ENCODE measurements around the gene PROM1. TPM values are rescaled to one million over a fixed set of nuclear protein-coding genes. Genes with fewer than 3 reads are reported as not detected.

Gene PROM1
- total and polyA plus RNA-seq, 7 donors, result 1.8 to 29.1 (median 4.4) TPM

DNA sequence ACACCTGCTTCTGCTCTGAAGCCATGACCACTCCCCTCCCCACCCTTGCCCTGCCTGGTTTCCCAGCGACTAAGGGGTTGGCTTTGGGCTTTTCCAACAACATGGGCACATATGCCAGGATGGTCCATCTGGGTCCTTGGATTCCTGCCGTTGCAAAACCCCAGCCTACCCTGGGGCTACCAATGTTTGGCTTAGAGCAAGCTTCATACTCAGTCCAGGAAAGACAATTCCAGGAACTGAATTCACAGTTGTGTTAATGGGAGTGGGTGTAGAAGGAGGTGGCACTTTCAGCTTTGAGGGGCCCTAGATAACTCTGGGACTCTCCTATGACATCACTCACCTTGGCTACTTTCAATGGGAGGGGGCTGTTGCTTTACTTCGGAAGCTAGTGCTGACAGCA is 154.3 kb downstream of the PROM1 start:
- Histone ChIP-seq H3K27ac (no peak overlapping the region), H3K36me3 (no peaks in the 10 kb centered on the region), H3K27me3 (no peaks in the 10 kb centered on the region), H3K4me3 (no peak overlapping the region), H3K9me3 (no peaks in the 10 kb centered on the region), H3K4me1 (no peaks in the 10 kb centered on the region)
- no peak for DNase-seq
- TF ChIP-seq POLR2A (IDR thresholded peaks at IDR 0.05) (no peak), POLR2AphosphoS5 (IDR thresholded peaks at IDR 0.05) (no peak)
- intact Hi-C loops (cut with DNase I), result no loop called here
- 53 to 68% methylated on average over 3 of the region's 3 CpGs for WGBS, 2 donors

DNA sequence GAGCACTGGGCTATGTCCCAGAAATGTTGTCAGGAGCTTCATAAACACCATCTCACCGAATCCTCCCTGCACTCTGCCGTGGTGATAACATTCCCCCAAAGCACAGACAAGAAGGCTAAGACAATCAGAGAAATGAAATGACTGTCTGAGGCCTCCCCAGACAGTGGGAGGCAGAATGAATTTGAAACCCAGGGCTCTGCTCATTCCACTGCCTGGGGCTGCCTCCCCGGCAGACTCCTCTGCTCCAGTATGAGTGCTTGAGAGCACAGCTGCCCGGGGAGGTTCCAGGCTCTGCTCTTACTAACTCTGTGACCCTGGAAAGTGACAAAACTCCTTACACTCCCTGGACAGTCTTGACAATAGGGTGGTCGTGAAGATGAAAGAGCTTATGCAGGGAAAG is 154.9 kb downstream of the PROM1 start:
- TF ChIP-seq POLR2A (IDR thresholded peaks at IDR 0.05) (no peak), EP300 (IDR thresholded peaks at IDR 0.05) (no peak), POLR2AphosphoS5 (IDR thresholded peaks at IDR 0.05) (no peak)
- TF ChIP-seq, protein P1, sequence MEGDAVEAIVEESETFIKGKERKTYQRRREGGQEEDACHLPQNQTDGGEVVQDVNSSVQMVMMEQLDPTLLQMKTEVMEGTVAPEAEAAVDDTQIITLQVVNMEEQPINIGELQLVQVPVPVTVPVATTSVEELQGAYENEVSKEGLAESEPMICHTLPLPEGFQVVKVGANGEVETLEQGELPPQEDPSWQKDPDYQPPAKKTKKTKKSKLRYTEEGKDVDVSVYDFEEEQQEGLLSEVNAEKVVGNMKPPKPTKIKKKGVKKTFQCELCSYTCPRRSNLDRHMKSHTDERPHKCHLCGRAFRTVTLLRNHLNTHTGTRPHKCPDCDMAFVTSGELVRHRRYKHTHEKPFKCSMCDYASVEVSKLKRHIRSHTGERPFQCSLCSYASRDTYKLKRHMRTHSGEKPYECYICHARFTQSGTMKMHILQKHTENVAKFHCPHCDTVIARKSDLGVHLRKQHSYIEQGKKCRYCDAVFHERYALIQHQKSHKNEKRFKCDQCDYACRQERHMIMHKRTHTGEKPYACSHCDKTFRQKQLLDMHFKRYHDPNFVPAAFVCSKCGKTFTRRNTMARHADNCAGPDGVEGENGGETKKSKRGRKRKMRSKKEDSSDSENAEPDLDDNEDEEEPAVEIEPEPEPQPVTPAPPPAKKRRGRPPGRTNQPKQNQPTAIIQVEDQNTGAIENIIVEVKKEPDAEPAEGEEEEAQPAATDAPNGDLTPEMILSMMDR (IDR thresholded peaks at IDR 0.05), result no peak
- no peak for DNase-seq
- 85 to 90% methylated on average over 5 of the region's 5 CpGs for WGBS, 2 donors
- no peak overlapping the region for H3K4me3 ChIP-seq
- H3K4me1 ChIP-seq, result no peaks in the 10 kb centered on the region
- no peaks in the 10 kb centered on the region for H3K27me3 ChIP-seq
- H3K36me3 ChIP-seq, result no peaks in the 10 kb centered on the region
- H3K9me3 ChIP-seq, result no peaks in the 10 kb centered on the region
- intact Hi-C loops (cut with DNase I), result no loop called here
- H3K27ac ChIP-seq, result peak overlapping the region in 1 of 4 donors; percentile 14

- H3K27me3 ChIP-seq, result no peaks in the 10 kb centered on the region
- no peaks in the 10 kb centered on the region for H3K9me3 ChIP-seq
- DNase-seq, result no peak
- H3K27ac ChIP-seq, result no peak overlapping the region
- H3K4me3 ChIP-seq, result no peak overlapping the region
- 84 to 87% methylated on average over 7 of the region's 7 CpGs for WGBS, 2 donors
- TF ChIP-seq EP300 (IDR thresholded peaks at IDR 0.05) (no peak), POLR2A (IDR thresholded peaks at IDR 0.05) (no peak)
- TF ChIP-seq, protein P1 (IDR thresholded peaks at IDR 0.05), result no peak
- intact Hi-C loops (cut with DNase I), result no loop called here
- peaks cover 0 to 3% (median 0%) of the 10 kb centered on the region in 4 donors for H3K4me1 ChIP-seq
- H3K36me3 ChIP-seq, result no peaks in the 10 kb centered on the region
Measured at GRCh38 chr4:15926486-15926885, 157.3 kb downstream of the PROM1 start.

DNA sequence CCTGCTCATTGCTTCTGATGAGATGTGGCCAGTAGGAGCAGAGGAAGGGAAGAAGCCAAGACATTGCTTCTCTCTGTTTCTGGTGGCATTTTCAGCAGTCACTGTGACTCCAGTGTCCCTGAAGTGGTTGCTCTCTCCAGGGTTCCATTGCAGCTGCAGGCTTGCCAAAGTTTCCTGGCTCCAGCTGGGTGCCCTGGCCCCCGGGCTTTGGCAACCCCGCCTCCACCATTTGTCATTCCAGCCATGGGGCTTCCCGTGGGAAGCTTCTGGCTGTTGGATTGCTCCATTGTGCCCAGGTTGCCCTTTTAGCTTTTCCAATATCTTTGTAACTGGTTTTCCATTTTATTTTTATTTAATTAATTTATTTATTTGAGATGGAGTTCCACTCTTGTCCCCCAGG is 158.0 kb downstream of the PROM1 start:
- DNase-seq, result no peak
- H3K4me3 ChIP-seq, result no peak overlapping the region
- no peaks in the 10 kb centered on the region for H3K36me3 ChIP-seq
- WGBS, 2 donors, result 87 to 91% methylated on average over 3 of the region's 3 CpGs
- no peaks in the 10 kb centered on the region for H3K27me3 ChIP-seq
- no peak overlapping the region for H3K27ac ChIP-seq
- peaks cover 0 to 9% (median 0%) of the 10 kb centered on the region in 4 donors for H3K4me1 ChIP-seq
- TF ChIP-seq POLR2AphosphoS5 (IDR thresholded peaks at IDR 0.05) (no peak), POLR2A (IDR thresholded peaks at IDR 0.05) (no peak), EP300 (IDR thresholded peaks at IDR 0.05) (no peak)
- TF ChIP-seq, protein P1 (IDR thresholded peaks at IDR 0.05), result no peak
- no peaks in the 10 kb centered on the region for H3K9me3 ChIP-seq
- intact Hi-C loops (cut with DNase I), result no loop called here

DNA sequence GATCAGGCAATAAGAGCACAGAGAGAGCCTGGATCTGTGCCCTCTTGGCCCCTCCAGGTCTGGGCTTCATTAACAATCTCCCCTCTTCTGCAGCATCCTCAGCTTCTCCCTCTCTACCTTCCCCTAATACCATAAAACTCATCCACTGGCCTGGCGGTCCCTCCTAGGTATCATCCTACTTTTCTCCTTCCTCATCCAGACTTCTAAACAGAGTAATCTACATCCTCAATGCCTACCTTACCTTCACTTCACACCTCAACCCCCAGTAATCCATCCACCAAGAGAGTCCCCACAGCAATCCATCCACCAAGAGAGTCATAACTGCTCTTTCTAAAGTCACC is 162.3 kb downstream of the PROM1 start:
- no peak overlapping the region for H3K27ac ChIP-seq

More for the DNA sequence above, 162.3 kb downstream of the PROM1 start:
- H3K9me3 ChIP-seq, result no peaks in the 10 kb centered on the region
- H3K36me3 ChIP-seq, result no peaks in the 10 kb centered on the region
- peaks cover 0 to 12% (median 0%) of the 10 kb centered on the region in 4 donors for H3K4me1 ChIP-seq
- H3K4me3 ChIP-seq, result no peak overlapping the region
- H3K27me3 ChIP-seq, result no peaks in the 10 kb centered on the region
- WGBS, 2 donors, result 94 to 97% methylated on average over 1 of the region's 1 CpG
- DNase-seq, result no peak
- no peak for TF ChIP-seq EP300 (IDR thresholded peaks at IDR 0.05)
- TF ChIP-seq POLR2AphosphoS5 (IDR thresholded peaks at IDR 0.05), result no peak
- TF ChIP-seq, protein P1 (IDR thresholded peaks at IDR 0.05), result no peak
- TF ChIP-seq POLR2A (IDR thresholded peaks at IDR 0.05), result no peak
- intact Hi-C loops (cut with DNase I), result no loop called here
